SH-SY5Y (cell line): ENCODE measurements around the gene OR10H1.

ENCODE experiments used
- GATA2 ChIP-seq: IDR thresholded peaks from 2 replicates; pipeline ENCODE4 v1.6.1; 2011; ENCODE audit warnings: mild to moderate bottlenecking, low read depth, low read length
- GATA3 ChIP-seq: IDR thresholded peaks from 2 replicates; pipeline ENCODE4 v1.6.1; 2011; ENCODE audit warnings: low read depth, mild to moderate bottlenecking, low read length, moderate library complexity

OR10H1 gene

DNA sequence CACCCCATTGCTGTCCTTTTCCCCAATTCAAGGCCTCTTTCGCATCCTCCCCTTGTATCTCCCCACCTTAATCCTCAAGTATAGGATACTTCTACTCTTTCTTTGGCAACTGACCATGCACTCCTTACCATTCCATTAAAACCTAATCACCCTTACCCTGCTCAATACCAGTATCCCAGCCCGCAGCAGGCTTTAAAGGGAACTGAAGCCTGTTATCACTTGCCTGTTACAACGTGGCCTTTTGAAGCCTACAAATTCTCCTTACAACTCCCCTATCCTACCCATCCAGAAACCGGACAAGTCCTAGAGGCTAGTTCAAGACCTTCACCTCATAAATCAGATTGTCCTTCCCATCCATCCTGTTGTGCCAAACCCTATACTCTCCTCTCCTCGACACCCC lies 16.2 kb upstream of the OR10H1 start:
- no peak for TF ChIP-seq GATA2
- no peak for TF ChIP-seq GATA3

DNA sequence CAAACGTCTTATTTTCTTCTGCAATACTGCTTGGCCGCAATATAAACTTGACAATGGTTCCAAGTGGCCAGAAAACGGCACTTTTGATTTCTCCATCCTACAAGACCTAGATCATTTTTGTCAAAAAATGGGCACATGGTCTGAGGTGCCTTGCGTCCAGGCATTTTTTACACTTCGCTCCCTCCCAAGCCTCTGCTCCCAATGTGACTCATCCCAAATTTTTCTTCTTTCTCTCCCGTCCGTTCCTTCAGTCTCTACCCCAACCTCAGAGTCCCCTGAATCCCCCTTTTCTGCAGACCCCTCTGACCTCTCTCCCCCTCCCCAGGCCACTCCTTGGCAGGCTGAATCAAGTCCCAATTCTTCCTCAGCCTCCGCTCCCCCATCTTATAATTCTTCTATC lies 14.3 kb upstream of the OR10H1 start:
- no peak for TF ChIP-seq GATA2
- no peak for TF ChIP-seq GATA3

DNA sequence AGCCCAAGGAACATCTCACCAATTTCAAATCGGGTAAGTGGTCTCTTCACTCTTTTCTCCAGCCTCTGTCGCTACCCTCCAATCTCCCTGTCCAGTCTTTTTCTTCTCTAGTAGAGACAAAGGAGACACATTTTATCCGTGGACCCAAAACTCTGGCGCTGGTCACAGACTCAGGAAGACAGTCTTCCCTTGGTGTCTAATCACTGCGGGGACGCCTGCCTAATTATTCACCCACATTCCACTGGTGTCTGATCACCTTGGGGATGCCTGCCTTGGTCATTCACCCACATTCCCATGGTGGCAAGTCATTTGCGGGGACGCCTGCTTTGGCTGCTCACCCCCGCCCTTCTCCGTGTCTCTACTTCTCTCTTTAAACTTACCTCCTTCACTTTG lies 13.8 kb upstream of the OR10H1 start:
- TF ChIP-seq GATA2, result no peak
- no peak for TF ChIP-seq GATA3

DNA sequence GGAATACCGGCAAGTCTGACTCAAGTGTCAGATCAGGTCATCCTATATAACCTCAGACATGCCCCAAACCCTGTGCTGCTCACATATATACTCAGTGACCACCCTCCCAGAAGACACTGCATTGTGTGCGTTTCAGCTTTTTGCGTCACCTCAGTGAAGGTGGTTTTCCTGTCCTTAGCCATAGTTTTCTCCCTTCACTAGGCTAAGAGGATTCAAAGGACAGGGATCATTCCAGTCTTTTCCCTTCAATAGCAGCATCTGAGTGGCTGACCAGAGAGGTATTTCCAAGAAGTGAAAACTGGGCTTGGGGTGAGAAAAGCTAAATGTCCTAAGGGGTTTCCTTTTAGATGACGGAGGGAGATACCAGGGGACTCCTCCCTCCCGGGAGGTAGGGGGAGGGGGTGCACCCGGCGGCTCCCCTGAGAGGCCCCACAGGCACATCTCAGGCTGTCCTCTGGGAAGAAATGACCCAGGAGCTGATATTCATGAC lies 12.7 kb upstream of the OR10H1 start:
- TF ChIP-seq GATA2, result no peak
- TF ChIP-seq GATA3, result no peak

DNA sequence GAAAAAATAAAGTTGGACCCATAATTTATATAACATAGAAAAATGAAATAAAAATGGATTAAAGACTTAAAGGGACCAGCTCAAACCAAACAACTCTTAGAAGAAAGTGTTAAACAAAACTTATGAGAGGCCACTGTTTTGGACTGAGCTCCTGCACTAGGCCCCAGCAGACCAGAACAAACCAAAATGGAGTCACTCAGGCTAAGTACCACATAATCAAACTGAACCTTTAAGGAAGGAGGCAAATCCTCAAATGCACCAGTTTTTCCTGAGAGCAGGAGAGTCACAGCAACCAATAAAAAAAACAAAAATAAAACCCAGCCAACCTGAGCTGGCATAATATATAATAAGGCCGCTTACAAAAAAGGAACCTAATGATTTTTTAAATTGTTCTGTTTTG lies 10.3 kb upstream of the OR10H1 start:
- TF ChIP-seq GATA3, result no peak
- no peak for TF ChIP-seq GATA2

DNA sequence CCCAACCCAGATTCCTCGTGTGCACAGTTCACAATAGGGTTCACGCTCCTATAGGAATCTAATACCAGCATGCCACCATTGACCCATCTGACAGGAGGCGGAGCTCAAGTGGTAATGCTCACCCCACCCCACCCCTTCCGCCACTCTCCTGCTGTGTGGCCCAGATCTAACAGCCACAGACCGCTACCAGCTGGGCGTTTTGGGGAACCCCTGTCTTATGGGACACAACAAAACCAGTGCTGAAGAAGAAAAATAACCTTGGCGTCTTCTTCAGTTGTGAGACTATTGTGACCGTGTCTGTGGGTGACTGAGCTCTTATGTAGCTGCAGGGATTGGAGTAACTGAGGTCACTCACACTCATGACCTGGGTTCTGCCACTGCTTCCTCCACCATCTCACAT lies 5.2 kb upstream of the OR10H1 start:
- TF ChIP-seq GATA2 (no peak), GATA3 (no peak)

DNA sequence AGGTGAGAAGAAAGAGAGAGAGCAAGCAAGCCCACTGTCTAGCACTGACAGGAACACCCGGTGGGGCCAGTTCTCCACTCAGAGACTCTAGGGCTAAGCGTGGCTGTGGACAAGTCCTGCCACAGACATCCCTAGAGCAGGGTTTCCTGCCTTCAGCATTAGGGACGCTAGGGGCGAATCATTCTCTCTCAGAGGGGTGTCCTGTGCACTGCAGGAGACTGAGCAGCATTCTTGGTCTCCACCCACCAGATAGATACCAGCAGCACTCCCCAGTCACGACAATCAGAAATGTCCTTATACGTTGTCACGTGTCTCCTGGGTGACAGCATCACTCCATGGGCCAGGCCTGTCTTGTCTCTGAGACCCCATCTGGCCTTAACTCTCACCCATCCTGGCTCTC lies 1.5 kb downstream of the OR10H1 start:
- TF ChIP-seq GATA2, result no peak
- TF ChIP-seq GATA3, result no peak

DNA sequence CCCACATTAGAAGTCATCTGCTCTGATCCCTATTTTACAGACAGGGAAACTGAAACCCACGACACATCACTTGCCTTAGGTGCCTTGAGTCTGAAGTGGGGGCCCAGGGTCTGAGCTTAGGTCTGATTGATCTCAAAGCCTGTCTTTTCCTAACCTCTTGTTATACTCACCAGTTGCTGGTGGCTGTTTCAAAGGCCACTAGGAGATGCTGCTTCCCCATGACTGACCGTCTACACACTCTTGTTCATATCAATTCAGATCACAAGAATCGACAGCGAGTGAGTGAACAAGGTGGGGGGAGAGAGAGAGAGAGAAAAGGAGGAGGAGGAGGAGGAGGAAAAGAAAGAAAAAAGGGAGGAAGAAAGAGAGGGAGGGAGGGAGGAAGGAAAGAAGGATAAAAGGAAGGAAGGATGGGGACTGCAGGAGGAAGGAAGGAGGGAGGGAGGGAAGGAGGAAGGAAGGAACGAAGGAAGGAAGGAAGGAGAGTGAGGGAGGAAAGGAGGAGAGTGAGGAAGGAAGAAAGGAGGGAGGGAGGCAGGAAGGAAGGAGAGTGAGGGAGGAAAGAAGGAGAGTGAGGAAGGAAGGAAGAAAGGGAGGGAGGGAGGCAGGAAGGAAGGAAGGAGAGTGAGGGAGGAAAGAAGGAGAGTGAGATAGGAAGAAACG lies 3.3 kb downstream of the OR10H1 start:
- TF ChIP-seq GATA2 (no peak), GATA3 (no peak)

DNA sequence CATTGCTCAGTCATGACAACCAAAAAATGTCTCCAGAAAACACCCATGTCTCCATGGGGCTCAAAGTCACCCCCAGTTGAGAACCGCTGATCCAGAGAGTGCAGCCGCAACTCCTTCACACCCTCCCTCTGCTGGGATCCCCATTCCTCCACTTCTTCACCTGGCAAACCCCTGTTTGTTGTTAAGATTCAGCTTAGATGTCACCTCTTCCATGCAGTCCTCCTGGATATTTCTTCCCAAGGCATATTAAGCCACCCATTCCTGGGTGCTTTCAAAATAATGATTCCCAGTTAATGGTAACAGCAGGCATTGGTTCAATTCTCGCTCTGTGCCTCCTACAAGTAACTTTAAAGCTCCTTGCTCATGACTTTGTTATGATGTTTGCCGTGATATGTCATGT lies 4.0 kb downstream of the OR10H1 start:
- TF ChIP-seq GATA2 (no peak), GATA3 (no peak)

DNA sequence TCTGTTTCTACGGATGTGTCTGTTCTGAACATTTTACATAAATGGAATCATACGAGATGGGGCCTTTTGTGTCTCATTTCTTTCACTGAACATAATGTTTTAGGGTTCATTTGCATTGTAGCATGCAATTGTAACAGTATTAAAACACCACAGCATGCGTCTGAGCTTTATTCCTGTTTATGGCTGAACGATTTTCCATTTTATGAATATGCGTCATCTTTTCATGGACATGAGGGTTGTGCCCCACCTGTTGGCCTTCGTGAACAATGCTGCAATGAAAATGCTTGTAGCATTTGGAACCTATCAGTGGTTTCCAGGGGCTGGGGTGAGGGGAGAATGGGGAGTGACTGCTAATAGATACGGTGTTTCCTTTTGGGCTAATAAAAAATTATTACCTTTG lies 5.1 kb downstream of the OR10H1 start:
- TF ChIP-seq GATA2 (no peak), GATA3 (no peak)

DNA sequence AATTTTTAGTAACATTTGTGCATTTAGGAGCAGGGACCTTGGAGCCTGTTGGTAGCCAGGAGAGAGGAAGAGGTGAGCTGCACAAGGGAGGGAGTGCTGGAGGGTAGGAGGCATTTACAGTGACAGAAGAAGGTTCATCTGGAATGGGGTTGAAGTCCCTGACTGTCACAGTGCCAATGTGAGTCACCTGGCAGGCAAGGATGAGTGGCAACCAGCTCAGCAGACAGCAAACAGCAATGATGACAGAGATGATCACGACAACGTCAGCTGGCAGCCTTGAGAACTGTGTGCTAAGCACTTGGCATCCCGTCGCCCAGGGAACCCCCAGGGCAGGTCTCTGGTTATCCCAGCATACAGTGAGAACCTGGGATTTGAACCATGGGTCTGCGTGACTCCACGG lies 25.4 kb downstream of the OR10H1 start:
- TF ChIP-seq GATA3, result no peak

DNA sequence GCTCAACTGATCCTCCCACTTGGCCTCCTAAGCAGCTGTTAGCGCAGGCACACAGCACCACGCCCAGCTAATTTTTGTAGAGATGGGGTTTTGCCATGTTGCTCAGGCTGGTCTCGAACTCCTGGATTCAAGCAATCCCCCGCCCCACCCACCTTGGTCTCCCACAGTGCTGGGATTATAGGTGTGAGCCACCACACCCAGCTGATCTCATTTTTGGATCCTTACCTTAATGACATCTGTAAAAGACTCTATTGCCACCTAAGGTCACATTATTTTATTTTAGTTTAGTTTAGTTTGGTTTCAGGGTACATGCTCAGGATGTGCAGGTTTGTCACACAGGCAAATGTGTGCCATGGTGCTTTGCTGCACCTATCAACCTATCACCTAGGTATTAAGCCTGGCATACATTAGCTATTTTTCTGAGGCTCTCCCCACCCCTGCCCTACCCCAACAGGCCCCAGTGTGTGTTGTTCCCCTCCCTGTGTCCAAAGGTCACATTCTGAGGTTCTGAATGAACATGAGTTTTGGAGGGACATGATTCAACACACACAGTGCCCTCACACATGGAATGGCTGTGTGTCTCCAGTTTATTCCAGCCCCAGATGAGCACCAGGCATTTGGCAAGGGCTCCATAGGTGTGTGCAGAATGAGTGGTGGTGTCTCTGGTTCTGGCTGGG lies 26.7 kb downstream of the OR10H1 start:
- TF ChIP-seq GATA2 (no peak), GATA3 (no peak)

DNA sequence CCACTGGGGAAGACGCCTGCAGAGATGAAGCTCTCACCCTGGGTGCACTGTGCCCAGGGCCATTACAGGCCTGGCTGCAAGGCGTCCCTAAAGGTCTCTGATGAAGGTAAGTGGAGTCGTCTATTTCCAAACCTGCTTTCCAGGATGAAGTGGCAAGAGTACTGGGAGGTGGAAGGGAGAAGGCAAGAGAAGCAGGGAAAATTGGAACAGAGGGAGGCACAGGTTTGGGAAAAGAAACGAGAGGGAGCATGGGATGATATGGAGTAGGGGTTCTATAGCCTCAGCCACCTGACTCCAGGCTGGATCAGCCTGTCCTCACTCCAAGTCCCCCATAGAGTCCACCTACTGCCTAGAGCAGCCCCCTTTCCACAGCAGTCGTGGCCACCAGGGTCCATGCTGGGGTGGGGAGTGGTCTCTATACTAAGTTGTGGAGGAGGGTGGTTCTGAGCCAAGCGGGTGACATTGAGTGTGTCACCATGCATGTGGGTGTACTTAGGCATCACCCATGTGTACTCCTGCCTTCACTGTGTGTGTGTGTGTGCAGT lies 27.8 kb downstream of the OR10H1 start, which contains the start of gene OR10H5:
Gene OR10H5, plus strand, starts transcription at position 51 of the 545 bp plus-strand sequence. CDS start 6,388 bp downstream, outside the sequence.
- TF ChIP-seq GATA2 (no peak), GATA3 (no peak)

DNA sequence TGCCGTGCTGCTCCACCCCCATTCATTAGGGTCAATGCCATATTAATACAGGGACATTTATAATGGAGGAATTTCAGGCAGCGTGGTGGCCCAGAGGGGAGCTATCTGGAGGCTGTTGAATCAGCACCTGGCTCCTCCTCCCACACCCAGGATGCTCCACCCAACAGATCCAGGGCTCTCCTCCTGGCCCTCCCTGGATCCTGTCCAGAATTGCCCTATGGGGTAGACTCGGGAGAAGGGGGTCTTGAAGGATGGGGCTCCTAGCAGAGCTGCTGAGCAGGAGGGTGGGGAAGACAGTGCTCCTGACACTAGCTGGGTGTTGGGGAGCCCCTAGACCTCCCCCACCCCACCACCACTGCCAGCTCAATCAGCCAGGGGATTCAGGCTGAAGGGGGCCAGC lies 33.3 kb downstream of the OR10H1 start:
- TF ChIP-seq GATA3 (no peak), GATA2 (no peak)

DNA sequence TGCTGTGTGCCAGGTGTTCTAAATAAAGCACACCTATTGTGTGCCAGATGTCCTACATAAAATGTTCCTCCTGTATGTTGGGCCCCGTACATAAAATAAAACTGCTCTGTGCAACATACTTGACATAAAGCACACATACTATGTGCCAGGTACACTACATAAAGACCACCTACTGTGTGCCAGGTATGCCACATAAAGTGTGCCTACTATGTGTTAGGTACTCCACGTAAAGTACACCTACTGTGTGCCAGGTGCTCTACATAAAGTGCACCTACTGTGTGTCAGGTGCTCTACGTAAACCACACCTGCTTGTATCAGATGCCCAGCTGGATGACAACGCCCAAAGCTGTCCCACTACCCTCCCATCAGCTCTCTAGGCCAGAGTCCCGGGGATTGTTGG lies 33.8 kb downstream of the OR10H1 start:
- TF ChIP-seq GATA2 (no peak), GATA3 (no peak)
